ENCODE data around the gene PTPRT.

DNA sequence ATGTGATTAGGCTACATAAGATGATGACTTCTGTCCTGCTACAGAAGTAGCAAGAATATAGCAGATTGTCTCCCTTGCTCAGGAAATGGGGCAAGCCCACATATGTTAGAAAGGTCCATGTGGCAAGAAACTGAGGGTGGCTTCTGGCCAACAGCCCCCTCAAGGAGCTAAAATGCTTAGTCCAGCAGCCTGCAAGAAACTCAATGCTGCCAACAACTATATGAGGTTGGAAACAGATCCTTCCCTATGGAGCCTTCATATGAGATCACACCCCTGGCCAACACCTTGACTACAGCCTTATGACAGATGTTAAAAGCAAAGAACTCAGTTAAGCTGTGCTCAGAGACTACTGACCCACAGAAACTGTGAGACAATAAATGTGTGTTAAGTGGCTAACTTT, 22.1 kb downstream of the PTPRT start:
- no peak for TF ChIP-seq POLR2A (IDR thresholded peaks at IDR 0.05)
- TF ChIP-seq, protein P1, sequence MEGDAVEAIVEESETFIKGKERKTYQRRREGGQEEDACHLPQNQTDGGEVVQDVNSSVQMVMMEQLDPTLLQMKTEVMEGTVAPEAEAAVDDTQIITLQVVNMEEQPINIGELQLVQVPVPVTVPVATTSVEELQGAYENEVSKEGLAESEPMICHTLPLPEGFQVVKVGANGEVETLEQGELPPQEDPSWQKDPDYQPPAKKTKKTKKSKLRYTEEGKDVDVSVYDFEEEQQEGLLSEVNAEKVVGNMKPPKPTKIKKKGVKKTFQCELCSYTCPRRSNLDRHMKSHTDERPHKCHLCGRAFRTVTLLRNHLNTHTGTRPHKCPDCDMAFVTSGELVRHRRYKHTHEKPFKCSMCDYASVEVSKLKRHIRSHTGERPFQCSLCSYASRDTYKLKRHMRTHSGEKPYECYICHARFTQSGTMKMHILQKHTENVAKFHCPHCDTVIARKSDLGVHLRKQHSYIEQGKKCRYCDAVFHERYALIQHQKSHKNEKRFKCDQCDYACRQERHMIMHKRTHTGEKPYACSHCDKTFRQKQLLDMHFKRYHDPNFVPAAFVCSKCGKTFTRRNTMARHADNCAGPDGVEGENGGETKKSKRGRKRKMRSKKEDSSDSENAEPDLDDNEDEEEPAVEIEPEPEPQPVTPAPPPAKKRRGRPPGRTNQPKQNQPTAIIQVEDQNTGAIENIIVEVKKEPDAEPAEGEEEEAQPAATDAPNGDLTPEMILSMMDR (IDR thresholded peaks at IDR 0.05), result no peak

Measured in uterus (tissue), 2 donors.